Lung (tissue), 12 donors: ENCODE data around the gene DHX40. TPM values are rescaled to one million over a fixed set of nuclear protein-coding genes. Genes with fewer than 3 reads are reported as not detected.

Source experiments
- ATAC-seq: fragments of 200-7000 bp; cut with Tn5 transposase; one replicate; pipeline ENCODE4 v1.9.1; 2020; ENCODE audit warnings: moderate number of reproducible peaks; ENCODE audit not compliant: insufficient read depth, low FRiP score
- DNase-seq, 3 donors: peaks; one replicate each; pipeline ENCODE4 v3.0.0-alpha.2; 2013 to 2017
- H3K27ac ChIP-seq, 2 donors: one replicate each; pipeline ENCODE4 v1.5.1; 2013; ENCODE audit warnings: mild to moderate bottlenecking in 2 of 2, moderate library complexity in 2 of 2, control low read depth in 1 of 2, inconsistent platforms in 1 of 2, low read depth in 1 of 2, low read length in 1 of 2
- H3K27me3 ChIP-seq, 3 donors: one replicate each; pipeline ENCODE4 v1.5.1; 2013; ENCODE audit warnings: low read length in 2 of 3; ENCODE audit not compliant: control insufficient read depth in 3 of 3, insufficient read depth in 3 of 3
- H3K36me3 ChIP-seq, 4 donors: one replicate each; pipeline ENCODE4 v1.5.1; 2013; ENCODE audit warnings: low read length in 4 of 4, mild to moderate bottlenecking in 1 of 4, moderate library complexity in 1 of 4; ENCODE audit not compliant: control insufficient read depth in 4 of 4, insufficient read depth in 4 of 4
- H3K4me1 ChIP-seq, 5 donors: one replicate each; pipeline ENCODE4 v1.5.1; 2013; ENCODE audit warnings: low read length in 5 of 5, mild to moderate bottlenecking in 2 of 5, moderate library complexity in 1 of 5; ENCODE audit not compliant: control insufficient read depth in 5 of 5, insufficient read depth in 5 of 5
- H3K4me3 ChIP-seq: one replicate; pipeline ENCODE4 v1.5.1; 2013; ENCODE audit warnings: mild to moderate bottlenecking, control low read depth, moderate library complexity
- H3K9ac ChIP-seq, 2 donors: one replicate each; pipeline ENCODE4 v1.5.1; 2013; ENCODE audit warnings: low read length in 2 of 2, control low read depth in 1 of 2; ENCODE audit not compliant: insufficient read depth in 1 of 2
- H3K9me3 ChIP-seq, 4 donors: one replicate each; pipeline ENCODE4 v1.5.1; 2013; ENCODE audit warnings: low read length in 3 of 4, mild to moderate bottlenecking in 1 of 4, moderate library complexity in 1 of 4; ENCODE audit not compliant: control insufficient read depth in 4 of 4, insufficient read depth in 3 of 4
- WGBS, 2 donors: extraction: QIAGEN DNeasy Blood & Tissue Kit; methylation state at CpG; one replicate each; pipeline ENCODE4 v1.1.7; 2013; 5-methylcytosine and 5-hydroxymethylcytosine counted together
- polyA plus RNA-seq, 2 donors: library from polyadenylated mRNA; stranded (reverse); fragments of 200-250 nt; gene quantifications; one replicate each; pipeline ENCODE4 v1.2.1, GENCODE V29; 2013
- total RNA-seq, 2 donors: library from RNA; depleted of rRNA in 1 of 2; stranded (reverse); fragments of >200 nt in 1 of 2; gene quantifications; one replicate each; pipeline ENCODE4 v1.2.1, GENCODE V29; 2014 to 2021
- TF ChIP-seq, protein P1 (sequence below): IDR thresholded peaks from 2 replicates; pipeline ENCODE4 v1.5.1; 2012; ENCODE audit warnings: mild to moderate bottlenecking; ENCODE audit errors: control extremely low read depth, extremely low read depth
- donor health status: control.
- donor health status: control.
- donor health status: Bipolar disorder and iron deficiency.
- donor health status: healthy.
- donor health status: DM: yes; HTN: yes; CAD: no.

Gene DHX40
- total and polyA plus RNA-seq, 4 donors: 12.5 to 74.5 (median 20.0) TPM

DNA sequence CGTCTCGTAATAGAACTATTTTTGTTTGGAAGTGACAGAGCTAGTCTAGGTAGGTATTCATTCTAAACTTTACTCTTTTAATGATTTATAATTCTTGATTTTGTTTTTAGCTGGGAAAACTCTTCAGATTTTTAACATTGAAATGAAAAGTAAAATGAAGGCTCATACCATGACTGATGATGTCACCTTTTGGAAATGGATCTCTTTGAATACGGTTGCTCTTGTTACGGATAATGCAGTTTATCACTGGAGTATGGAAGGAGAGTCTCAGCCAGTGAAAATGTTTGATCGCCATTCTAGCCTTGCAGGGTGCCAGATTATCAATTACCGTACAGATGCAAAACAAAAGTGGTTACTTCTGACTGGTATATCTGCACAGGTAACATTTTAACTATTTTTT lies 81.9 kb downstream of the DHX40 start:
- Histone ChIP-seq H3K9me3 (peaks cover 0 to 4% (median 2%) of the 10 kb centered on the region in 4 donors), H3K4me3 (no peak overlapping the region), H3K27ac (no peak overlapping the region), H3K9ac (no peak overlapping the region), H3K36me3 (peaks cover 9 to 38% (median 32%) of the 10 kb centered on the region in 4 donors), H3K27me3 (no peaks in the 10 kb centered on the region), H3K4me1 (peaks cover 0 to 16% (median 0%) of the 10 kb centered on the region in 5 donors)
- 92 to 96% methylated on average over 6 of the region's 6 CpGs for WGBS, 2 donors
- no peak for DNase-seq
- no peak for ATAC-seq
- TF ChIP-seq, protein P1, sequence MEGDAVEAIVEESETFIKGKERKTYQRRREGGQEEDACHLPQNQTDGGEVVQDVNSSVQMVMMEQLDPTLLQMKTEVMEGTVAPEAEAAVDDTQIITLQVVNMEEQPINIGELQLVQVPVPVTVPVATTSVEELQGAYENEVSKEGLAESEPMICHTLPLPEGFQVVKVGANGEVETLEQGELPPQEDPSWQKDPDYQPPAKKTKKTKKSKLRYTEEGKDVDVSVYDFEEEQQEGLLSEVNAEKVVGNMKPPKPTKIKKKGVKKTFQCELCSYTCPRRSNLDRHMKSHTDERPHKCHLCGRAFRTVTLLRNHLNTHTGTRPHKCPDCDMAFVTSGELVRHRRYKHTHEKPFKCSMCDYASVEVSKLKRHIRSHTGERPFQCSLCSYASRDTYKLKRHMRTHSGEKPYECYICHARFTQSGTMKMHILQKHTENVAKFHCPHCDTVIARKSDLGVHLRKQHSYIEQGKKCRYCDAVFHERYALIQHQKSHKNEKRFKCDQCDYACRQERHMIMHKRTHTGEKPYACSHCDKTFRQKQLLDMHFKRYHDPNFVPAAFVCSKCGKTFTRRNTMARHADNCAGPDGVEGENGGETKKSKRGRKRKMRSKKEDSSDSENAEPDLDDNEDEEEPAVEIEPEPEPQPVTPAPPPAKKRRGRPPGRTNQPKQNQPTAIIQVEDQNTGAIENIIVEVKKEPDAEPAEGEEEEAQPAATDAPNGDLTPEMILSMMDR: no peak

DNA sequence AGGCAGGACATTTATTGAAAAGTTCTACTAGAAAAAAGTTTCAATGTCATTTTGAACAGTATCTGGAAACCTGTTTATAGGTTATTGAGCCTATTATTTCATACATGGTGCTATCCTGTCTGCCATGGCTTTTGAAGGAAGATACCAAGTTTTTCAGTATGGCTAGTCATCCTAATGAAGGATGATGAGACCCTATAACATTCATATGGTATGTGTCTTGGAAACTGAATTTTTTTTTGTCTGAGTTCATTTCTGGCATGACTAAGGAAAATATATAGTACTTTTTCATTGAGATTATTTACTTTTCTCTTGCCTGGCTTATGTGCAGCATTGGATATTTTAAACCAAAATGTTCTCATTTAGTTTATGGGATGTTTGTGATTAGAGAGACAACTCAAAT lies 84.5 kb downstream of the DHX40 start:
- Histone ChIP-seq H3K4me3 (no peak overlapping the region), H3K9ac (no peak overlapping the region), H3K9me3 (peaks cover 0 to 8% (median 2%) of the 10 kb centered on the region in 4 donors), H3K36me3 (peaks cover 17 to 56% (median 40%) of the 10 kb centered on the region in 4 donors), H3K27me3 (no peaks in the 10 kb centered on the region), H3K4me1 (peaks cover 0 to 8% (median 0%) of the 10 kb centered on the region in 5 donors), H3K27ac (no peak overlapping the region)
- no peak for DNase-seq
- ATAC-seq: no peak
- TF ChIP-seq, protein P1: no peak

DNA sequence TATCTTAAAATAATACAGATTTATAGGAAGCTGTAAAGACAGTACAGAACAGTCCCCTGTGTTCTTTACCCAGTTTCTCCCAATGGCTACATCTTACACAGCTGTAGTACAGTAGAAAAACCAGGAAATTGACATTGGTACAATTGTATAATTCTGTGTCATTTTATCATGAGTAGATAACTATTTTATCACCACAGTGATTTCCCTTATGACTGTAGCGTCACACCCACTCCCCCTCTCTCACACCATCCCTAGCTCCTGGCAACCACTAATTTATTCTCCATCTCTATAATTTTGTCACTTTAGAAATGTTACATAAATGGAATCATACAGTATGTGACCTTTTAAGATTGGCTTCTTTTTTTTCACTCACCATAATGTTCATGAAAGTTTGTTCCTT lies 85.2 kb downstream of the DHX40 start:
- WGBS, 2 donors: 88 to 98% methylated on average over 1 of the region's 1 CpG
- H3K9me3 ChIP-seq: peaks cover 0 to 8% (median 2%) of the 10 kb centered on the region in 4 donors
- no peak overlapping the region for H3K27ac ChIP-seq
- peaks cover 0 to 8% (median 0%) of the 10 kb centered on the region in 5 donors for H3K4me1 ChIP-seq
- DNase-seq: no peak
- H3K4me3 ChIP-seq: no peak overlapping the region
- peaks cover 19 to 61% (median 46%) of the 10 kb centered on the region in 4 donors for H3K36me3 ChIP-seq
- H3K9ac ChIP-seq: no peak overlapping the region
- TF ChIP-seq, protein P1: no peak
- no peaks in the 10 kb centered on the region for H3K27me3 ChIP-seq
- ATAC-seq: no peak

DNA sequence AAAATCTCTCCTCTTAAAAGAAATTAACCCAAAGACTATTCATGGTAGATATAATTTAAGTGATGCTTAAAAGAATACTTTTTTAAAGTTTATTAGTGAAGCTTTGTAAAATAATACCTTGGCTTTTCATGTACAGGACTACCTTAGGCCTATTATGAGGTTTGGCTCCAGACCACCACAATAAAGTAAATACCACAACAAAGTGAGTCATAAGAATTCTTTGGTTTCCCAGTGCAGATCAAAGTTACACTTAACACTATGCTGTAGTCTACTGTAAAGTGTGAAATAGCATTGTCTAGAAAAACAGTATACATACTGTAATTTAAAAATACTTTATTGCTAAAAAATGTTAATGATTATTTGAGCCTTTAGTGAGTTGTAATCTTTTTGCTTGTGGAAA lies 85.9 kb downstream of the DHX40 start:
- ATAC-seq: no peak
- Histone ChIP-seq H3K4me1 (peaks cover 0 to 4% (median 0%) of the 10 kb centered on the region in 5 donors), H3K4me3 (no peak overlapping the region), H3K9me3 (peaks cover 0 to 8% (median 2%) of the 10 kb centered on the region in 4 donors), H3K27me3 (no peaks in the 10 kb centered on the region), H3K27ac (no peak overlapping the region), H3K9ac (no peak overlapping the region), H3K36me3 (peaks cover 19 to 64% (median 49%) of the 10 kb centered on the region in 4 donors)
- DNase-seq: no peak
- TF ChIP-seq, protein P1: no peak
